Stimulated activated effector memory CD8-positive, alpha-beta T cell treated with anti-CD3 and anti-CD28 coated beads, Interleukin-12 subunit alpha, Interleukin-12 subunit beta, amount 100 ng/mL, for 72 hours (primary cell): ENCODE measurements around the gene DNASE1L1.

ENCODE experiments used
- ATAC-seq: fragments of 150-1000 bp; cut with Tn5 transposase; 2 replicates; pipeline ENCODE4 v1.10.0; 2021
- DNase-seq, 2 donors: peaks; one replicate each; pipeline ENCODE4 v3.0.0; 2021 to 2022; ENCODE audit warnings: low spot score in 2 of 2
- H3K27ac Mint-ChIP-seq: one replicate; pipeline ENCODE4 v1.8.0; 2022; ENCODE audit warnings: mild to moderate bottlenecking, mixed read lengths
- H3K36me3 Mint-ChIP-seq: one replicate; pipeline ENCODE4 v1.8.0; 2022; ENCODE audit warnings: mild to moderate bottlenecking, mixed read lengths
- H3K4me1 Mint-ChIP-seq: one replicate; pipeline ENCODE4 v1.8.0; 2022; ENCODE audit warnings: mixed read lengths
- H3K4me3 Mint-ChIP-seq: one replicate; pipeline ENCODE4 v1.8.0; 2022; ENCODE audit warnings: mild to moderate bottlenecking, mixed read lengths
- H3K9me3 Mint-ChIP-seq: one replicate; pipeline ENCODE4 v1.8.0; 2022; ENCODE audit warnings: mixed read lengths

The DNASE1L1 gene

DNA sequence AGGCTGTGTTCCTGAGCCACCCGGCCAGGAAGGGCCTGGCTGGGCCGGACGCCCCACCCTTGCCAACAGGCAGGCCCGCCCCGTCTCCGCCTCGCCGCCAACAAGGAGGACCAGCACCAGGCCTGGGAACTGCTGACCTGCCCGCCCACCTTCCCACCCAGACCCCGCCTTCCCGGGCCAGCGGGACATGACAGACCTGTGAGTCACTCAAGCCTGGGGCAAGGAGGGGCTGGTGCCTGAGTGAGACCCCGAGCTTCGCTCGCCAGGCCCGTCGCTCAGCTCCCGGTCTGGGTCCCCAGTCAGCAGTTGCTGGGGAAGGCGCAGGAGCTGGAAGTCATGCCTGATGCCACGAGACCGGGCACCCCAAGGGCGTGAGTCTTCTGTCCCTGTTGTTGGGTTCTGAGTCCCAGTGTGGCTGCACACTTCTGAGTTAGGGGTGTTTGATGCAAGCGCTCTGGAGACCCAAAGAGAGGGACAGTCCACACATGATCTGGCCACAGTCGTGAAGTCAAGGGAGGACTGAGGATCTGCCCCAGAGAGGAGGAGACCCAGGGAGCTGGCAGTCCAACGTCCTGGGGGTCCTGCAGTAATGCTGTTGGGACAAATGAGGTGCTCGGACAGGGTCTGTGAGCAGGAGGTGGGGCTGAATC, at the start of gene DNASE1L1:
Gene DNASE1L1 (minus strand): TSS at position 33 of the 650 bp plus-strand sequence. CDS start 3,686 bp downstream, outside the sequence.
- Mint-ChIP-seq H3K4me3 (peak within 1 kb of the TSS; percentile 56), H3K27ac (peak within 1 kb of the TSS; percentile 74), H3K4me1 (peaks cover 14% of the 10 kb centered on the region), H3K36me3 (peaks cover 22% of the 10 kb centered on the region), H3K9me3 (no peaks in the 10 kb centered on the region)
- DNase-seq (no peak), ATAC-seq (peak; percentile 23)

DNA sequence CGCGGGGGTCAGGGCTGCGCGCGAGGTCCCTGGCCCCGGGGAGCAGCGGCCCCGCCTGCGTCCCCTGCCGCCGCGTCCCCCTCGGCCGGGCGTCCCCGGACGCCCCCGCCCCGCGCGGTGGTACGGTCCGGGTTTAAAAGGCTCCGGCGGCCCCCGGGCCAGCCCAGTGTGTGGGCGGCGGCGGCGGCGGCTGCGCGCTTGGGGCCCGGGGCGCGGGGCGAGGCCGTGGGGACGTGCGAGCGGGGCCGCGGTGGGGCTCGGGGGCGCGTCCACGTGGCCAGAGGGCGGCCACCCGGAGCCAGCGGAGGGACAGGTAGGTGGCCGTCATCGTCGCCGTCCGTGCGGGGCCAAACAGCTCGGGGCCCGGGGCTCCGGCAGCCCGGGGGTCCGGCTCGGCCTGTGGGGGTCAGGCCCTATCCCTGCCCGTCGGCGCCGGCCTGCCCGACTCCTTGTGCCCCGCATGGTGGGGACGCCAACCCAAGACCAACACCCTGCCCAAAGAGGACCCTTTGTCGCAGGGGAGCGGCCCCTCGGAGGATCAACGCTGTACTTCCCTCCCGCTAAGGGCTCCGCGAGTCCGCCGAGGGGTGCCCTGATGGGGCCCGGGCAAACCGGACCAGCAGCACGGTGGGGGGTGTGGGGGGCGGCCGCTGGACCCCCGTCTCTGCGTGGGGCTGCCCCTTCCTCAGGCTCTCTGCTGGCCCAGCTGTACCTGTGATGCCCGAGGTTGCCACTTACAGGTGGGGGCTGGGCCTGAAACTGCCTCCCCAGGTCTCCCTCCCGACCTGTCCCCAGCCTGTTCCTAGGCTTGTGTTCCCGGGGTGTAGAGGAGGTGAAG, 49.3 kb upstream of the DNASE1L1 start, which contains the start of gene PLXNA3:
Gene PLXNA3 (plus strand): TSS at position 166 of the 838 bp plus-strand sequence. CDS start 1,903 bp downstream, outside the sequence.
- ATAC-seq (peak; percentile 83), DNase-seq (peak; percentile 69 to 83)

DNA sequence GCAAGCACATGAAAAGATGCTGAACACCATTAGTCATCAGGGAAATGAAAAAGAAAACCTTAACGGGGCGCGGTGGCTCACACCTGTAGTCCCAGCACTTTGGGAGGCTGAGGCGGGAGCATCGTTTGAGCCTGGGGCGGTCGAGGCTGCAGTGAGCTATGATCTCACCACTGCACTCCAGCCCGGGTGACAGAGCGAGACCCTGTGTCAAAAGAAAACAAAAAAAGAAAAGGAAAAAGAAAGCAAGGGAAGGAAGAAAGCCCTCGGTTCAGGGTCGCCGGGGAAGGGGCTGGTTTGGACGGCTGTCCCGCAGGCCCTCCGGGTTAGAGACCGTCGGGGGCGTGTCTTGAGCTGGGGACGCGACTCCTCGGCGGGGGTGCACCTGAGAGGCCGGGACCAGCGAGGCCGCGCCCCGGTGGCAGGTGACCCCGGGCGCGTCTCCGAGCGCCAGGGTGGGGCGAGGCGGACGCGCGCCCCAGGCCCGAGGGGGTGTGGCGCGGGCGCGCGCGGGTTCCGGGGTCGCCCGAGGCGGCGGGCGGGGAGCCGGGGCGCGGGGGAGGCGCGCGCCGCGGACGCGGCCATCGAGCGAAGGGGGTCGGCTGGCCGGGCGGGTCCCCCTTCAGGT, 48.5 kb upstream of the DNASE1L1 start:
- Mint-ChIP-seq H3K36me3 (peaks cover 38% of the 10 kb centered on the region), H3K4me1 (peaks cover 30% of the 10 kb centered on the region), H3K4me3 (peak overlapping the region; percentile 89), H3K27ac (peak overlapping the region; percentile 95), H3K9me3 (no peaks in the 10 kb centered on the region)
- no peak for DNase-seq
- ATAC-seq = peak; percentile 76

More for the DNA sequence above, 49.3 kb upstream of the DNASE1L1 start, which contains the start of gene PLXNA3:
- H3K4me3 Mint-ChIP-seq = peak within 1 kb of the TSS; percentile 89
- H3K36me3 Mint-ChIP-seq = peaks cover 41% of the 10 kb centered on the region
- H3K9me3 Mint-ChIP-seq = no peaks in the 10 kb centered on the region
- H3K4me1 Mint-ChIP-seq = peaks cover 30% of the 10 kb centered on the region
- H3K27ac Mint-ChIP-seq = peak within 1 kb of the TSS; percentile 95

GRCh38 chrX:154452823-154453222, 43.8 kb upstream of the DNASE1L1 start:
- ATAC-seq = no peak
- Mint-ChIP-seq H3K27ac (no peak overlapping the region), H3K4me1 (peaks cover 6% of the 10 kb centered on the region), H3K4me3 (no peak overlapping the region), H3K36me3 (peaks cover 49% of the 10 kb centered on the region), H3K9me3 (no peaks in the 10 kb centered on the region)
- no peak for DNase-seq

DNA sequence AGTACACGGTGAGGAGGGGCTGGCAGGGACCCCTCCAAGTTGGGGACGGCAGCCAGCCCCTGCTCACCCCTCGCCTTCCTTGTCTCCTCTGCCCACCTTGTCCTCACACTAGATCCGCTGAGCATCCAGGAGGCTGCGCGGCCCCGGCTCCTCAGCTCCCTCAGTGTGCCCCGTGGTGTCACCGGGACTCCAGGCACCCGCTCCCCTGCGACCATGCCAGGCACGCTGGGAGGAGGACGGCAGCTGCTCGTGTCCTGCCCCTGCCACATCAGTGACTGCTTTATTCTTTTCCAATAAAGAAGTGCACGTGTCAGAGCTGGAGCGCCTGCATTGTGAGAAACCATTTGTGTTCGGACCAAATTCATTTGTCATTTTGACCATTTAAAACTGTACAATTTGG, 41.3 kb upstream of the DNASE1L1 start:
- Mint-ChIP-seq H3K4me1 (peaks cover 13% of the 10 kb centered on the region), H3K9me3 (no peaks in the 10 kb centered on the region), H3K27ac (no peak overlapping the region), H3K36me3 (peaks cover 58% of the 10 kb centered on the region), H3K4me3 (no peak overlapping the region)
- ATAC-seq (no peak), DNase-seq (no peak)

GRCh38 chrX:154449618-154450017, 40.6 kb upstream of the DNASE1L1 start:
- DNase-seq = no peak
- peaks cover 58% of the 10 kb centered on the region for H3K36me3 Mint-ChIP-seq
- peaks cover 13% of the 10 kb centered on the region for H3K4me1 Mint-ChIP-seq
- H3K4me3 Mint-ChIP-seq = no peak overlapping the region
- H3K9me3 Mint-ChIP-seq = no peaks in the 10 kb centered on the region
- ATAC-seq = no peak
- H3K27ac Mint-ChIP-seq = no peak overlapping the region

DNA sequence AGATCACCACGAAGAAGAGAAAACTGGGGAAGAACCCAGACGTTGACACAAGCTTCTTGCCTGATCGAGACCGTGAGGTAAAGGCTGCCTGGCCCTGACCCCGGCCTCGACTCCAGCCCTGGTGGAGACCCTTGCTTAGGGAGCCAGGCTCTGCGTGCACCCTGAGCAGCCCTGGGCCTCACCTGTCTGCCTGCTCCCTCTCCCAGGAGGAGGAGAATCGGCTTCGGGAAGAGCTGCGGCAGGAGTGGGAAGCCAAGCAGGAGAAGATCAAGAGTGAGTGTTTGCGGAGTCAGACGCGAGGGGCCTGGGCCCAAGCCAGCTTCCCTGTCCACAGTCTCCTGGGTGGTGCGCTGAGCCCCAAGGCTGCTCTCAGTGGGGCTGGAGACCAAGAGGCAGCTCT, 39.4 kb upstream of the DNASE1L1 start:
- DNase-seq = no peak
- no peak for ATAC-seq
- Mint-ChIP-seq H3K4me1 (peaks cover 15% of the 10 kb centered on the region), H3K27ac (no peak overlapping the region), H3K4me3 (no peak overlapping the region), H3K9me3 (no peaks in the 10 kb centered on the region), H3K36me3 (peaks cover 56% of the 10 kb centered on the region)

GRCh38 chrX:154446430-154446829, 37.4 kb upstream of the DNASE1L1 start:
- H3K36me3 Mint-ChIP-seq = peaks cover 62% of the 10 kb centered on the region
- peak overlapping the region; percentile 81 for H3K27ac Mint-ChIP-seq
- H3K9me3 Mint-ChIP-seq = no peaks in the 10 kb centered on the region
- no peak overlapping the region for H3K4me3 Mint-ChIP-seq
- DNase-seq = no peak
- ATAC-seq = no peak
- peaks cover 25% of the 10 kb centered on the region for H3K4me1 Mint-ChIP-seq

GRCh38 chrX:154445776-154446175, 36.7 kb upstream of the DNASE1L1 start:
- no peak for ATAC-seq
- peaks cover 66% of the 10 kb centered on the region for H3K36me3 Mint-ChIP-seq

DNA sequence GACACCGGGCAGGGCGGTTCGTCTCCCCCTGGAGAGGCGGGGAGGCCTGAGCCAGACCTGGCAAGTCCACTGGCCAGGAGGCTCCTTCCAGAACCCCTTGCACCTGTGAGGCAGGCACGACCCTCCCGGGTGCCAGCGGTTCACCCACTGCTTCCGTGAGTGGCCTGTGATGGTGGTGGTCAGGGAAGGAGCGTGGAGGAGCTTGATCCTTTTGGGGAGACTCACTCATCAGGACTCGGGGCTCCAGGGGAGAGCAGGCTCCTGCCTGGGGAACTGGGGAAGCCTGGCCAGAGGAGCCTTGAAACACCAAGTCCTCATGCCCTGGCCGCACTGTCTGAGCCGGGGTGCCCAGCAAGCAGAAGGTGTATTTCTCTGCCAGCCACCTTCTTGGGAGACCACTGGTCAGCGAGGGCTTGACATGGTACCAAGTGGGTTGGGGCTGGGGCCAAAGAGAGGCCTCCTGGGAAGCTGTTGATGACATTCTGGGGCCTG, 35.7 kb upstream of the DNASE1L1 start:
- ATAC-seq (no peak), DNase-seq (no peak)
- Mint-ChIP-seq H3K4me3 (peak overlapping the region; percentile 70), H3K36me3 (peaks cover 66% of the 10 kb centered on the region), H3K27ac (no peak overlapping the region), H3K9me3 (no peaks in the 10 kb centered on the region), H3K4me1 (peaks cover 37% of the 10 kb centered on the region)

More at GRCh38 chrX:154445776-154446175, 36.7 kb upstream of the DNASE1L1 start:
- no peak for DNase-seq
- H3K27ac Mint-ChIP-seq = peak overlapping the region; percentile 81
- H3K4me1 Mint-ChIP-seq = peaks cover 27% of the 10 kb centered on the region
- no peaks in the 10 kb centered on the region for H3K9me3 Mint-ChIP-seq
- H3K4me3 Mint-ChIP-seq = no peak overlapping the region

DNA sequence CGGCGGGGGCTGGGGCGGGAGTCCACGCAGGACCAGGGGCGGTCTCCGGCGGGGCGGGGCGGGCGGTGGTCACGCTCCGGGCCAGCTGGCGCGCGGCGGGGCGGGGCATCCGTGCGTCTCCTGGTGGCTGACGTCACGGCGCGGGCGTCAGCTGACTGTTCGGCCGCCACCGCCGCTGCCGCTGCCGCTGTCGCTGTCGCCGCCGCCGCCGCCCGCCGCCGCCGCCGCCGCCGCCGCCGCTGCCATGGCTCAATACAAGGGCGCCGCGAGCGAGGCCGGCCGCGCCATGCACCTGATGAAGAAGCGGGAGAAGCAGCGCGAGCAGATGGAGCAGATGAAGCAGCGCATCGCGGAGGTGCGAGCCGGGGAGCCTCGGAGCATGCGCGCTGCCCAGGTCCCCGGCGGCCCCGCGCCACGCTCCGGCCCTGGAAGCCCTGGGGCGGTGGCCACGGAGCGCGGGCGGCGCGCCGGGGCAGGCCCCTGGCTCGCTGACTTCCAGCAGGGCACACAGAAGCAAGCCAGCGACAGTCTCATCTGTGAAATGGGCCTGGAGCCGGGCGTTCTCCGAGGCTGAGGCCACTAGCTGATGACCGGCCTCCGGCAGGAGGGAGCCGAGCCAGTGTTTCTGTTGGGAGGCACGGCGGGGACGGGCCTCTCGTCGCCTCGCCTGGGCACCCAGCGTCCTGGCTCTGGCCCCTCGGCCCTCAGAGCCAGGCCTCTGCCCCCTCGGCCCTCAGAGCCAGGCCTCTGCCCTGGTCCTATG, 35.1 kb upstream of the DNASE1L1 start, which contains the start of gene FAM50A:
Gene FAM50A (plus strand): TSS at position 150 of the 763 bp plus-strand sequence. CDS start 95 bp downstream, at position 245.
- H3K4me1 Mint-ChIP-seq = peaks cover 39% of the 10 kb centered on the region
- DNase-seq = peak; percentile 57 to 80
- peak within 1 kb of the TSS; percentile 70 for H3K4me3 Mint-ChIP-seq
- peak within 1 kb of the TSS; percentile 61 for H3K27ac Mint-ChIP-seq
- peak; percentile 91 for ATAC-seq
- H3K9me3 Mint-ChIP-seq = no peaks in the 10 kb centered on the region
- peaks cover 64% of the 10 kb centered on the region for H3K36me3 Mint-ChIP-seq

DNA sequence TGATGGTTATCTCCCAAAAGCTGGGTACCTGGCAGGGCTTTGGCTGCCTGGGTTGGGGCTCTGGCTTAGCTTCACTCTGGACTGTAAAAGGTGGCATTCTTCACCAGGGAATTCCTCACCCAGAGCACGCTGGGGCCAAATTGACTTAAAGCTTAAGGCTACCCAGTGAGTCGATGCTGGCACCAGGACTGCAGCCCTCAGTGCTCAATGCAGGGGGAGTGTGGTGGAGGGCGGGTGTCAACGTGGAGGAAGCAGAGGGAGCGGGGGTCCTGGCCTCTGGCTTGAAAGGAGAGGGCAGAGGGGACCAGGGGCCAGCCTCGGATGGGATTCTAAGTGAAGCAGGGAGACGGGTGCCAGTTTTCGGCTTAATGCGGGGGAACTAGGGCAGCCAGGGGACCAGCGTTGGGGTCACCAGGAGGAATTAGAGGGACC, 34.4 kb upstream of the DNASE1L1 start:
- H3K36me3 Mint-ChIP-seq = peaks cover 68% of the 10 kb centered on the region
- peak overlapping the region; percentile 70 for H3K4me3 Mint-ChIP-seq
- H3K4me1 Mint-ChIP-seq = peaks cover 43% of the 10 kb centered on the region
- peak overlapping the region; percentile 61 for H3K27ac Mint-ChIP-seq
- DNase-seq (peak in 1 of 2 donors; percentile 52), ATAC-seq (peak; percentile 17)
- no peaks in the 10 kb centered on the region for H3K9me3 Mint-ChIP-seq

DNA sequence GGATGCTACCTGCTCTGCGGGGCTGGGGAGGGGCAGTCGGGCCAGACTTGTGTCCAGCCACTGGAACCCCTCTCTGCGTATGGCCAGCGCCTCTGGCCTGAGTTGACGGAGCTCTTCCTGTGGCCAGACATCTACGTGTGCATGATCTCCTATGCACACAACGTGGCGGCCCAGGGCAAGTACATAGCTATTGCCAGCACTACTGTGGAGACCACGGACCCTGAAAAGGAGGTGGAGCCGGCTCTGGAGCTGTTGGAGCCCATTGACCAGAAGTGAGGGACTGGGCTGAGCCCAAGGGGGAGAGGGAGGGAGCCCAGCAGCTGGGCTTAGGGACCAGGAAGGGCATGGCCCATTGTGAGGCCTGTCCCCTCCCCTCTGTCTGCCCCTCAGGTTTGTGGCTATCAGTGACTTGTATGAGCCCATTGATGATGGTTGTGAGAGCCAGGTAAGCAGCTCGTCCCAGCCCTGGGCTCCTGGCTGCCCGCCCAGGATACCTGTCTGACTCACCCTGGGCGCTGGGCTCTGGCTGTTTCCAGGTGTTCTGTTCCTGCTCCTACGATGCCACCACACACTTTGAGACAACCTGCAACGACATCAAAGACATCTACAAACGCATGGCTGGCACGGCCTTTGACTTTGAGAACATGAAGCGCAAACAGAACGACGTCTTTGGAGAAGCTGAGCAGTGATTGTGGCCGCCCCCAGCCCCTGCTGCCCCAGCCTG, 33.1 kb upstream of the DNASE1L1 start:
- peaks cover 48% of the 10 kb centered on the region for H3K4me1 Mint-ChIP-seq
- peaks cover 68% of the 10 kb centered on the region for H3K36me3 Mint-ChIP-seq
- no peaks in the 10 kb centered on the region for H3K9me3 Mint-ChIP-seq
- no peak for DNase-seq
- no peak overlapping the region for H3K4me3 Mint-ChIP-seq
- no peak overlapping the region for H3K27ac Mint-ChIP-seq
- no peak for ATAC-seq

GRCh38 chrX:154441564-154441963, 32.5 kb upstream of the DNASE1L1 start:
- Mint-ChIP-seq H3K4me3 (no peak overlapping the region), H3K27ac (no peak overlapping the region), H3K4me1 (peaks cover 43% of the 10 kb centered on the region), H3K9me3 (no peaks in the 10 kb centered on the region), H3K36me3 (peaks cover 64% of the 10 kb centered on the region)
- ATAC-seq = no peak
- DNase-seq = no peak
